Tibial nerve (tissue), 4 donors: ENCODE results near the gene C10orf62. TPM values are rescaled to one million over a fixed set of nuclear protein-coding genes. Genes with fewer than 3 reads are reported as not detected.

ENCODE experiments used
- DNase-seq, 2 donors: peaks; one replicate each; pipeline ENCODE4 v3.0.0-alpha.2; 2019; ENCODE audit warnings: low spot score in 2 of 2
- H3K27ac ChIP-seq, 4 donors: fragments of 200-600 bp; sonication (generic) in 3 of 4; one replicate each; pipeline ENCODE4 v1.5.1; 2017 to 2019; ENCODE audit warnings: mild to moderate bottlenecking in 1 of 4
- H3K27me3 ChIP-seq, 2 donors: fragments of 200-600 bp; sonication (generic) in 1 of 2; one replicate each; pipeline versions ENCODE4 v1.5.1 to v1.6.0; 2017 to 2019
- H3K36me3 ChIP-seq, 3 donors: fragments of 200-600 bp; sonication (generic); one replicate each; pipeline ENCODE4 v1.5.1; 2018 to 2019
- H3K4me1 ChIP-seq, 4 donors: fragments of 200-600 bp; sonication (generic) in 3 of 4; one replicate each; pipeline ENCODE4 v1.5.1; 2017 to 2019
- H3K4me3 ChIP-seq, 4 donors: fragments of 200-600 bp; sonication (generic) in 3 of 4; one replicate each; pipeline ENCODE4 v1.5.1; 2017 to 2019; ENCODE audit warnings: mild to moderate bottlenecking in 1 of 4, moderate library complexity in 1 of 4
- H3K9me3 ChIP-seq, 4 donors: fragments of 200-600 bp; sonication (generic) in 3 of 4; one replicate each; pipeline ENCODE4 v1.5.1; 2017 to 2019
- CTCF ChIP-seq, 5 experiments: fragments of 200-600 bp in 3 of 5; fragments of 450-650 bp in 2 of 5; sonication (generic) in 3 of 5; IDR thresholded peaks; one replicate each; pipeline ENCODE4 v1.5.1; 2016 to 2019; ENCODE audit warnings: antibody characterized with exemption in 5 of 5, mild to moderate bottlenecking in 3 of 5, moderate library complexity in 2 of 5
- EP300 ChIP-seq, 2 donors: sonication (generic); formaldehyde crosslinking; IDR thresholded peaks; one replicate each; pipeline ENCODE4 v1.6.1; 2017; ENCODE audit warnings: antibody characterized with exemption in 2 of 2, mild to moderate bottlenecking in 1 of 2
- POLR2A ChIP-seq, 2 donors: fragments of 450-650 bp; IDR thresholded peaks; one replicate each; pipeline ENCODE4 v1.6.1; 2017; ENCODE audit warnings: antibody characterized with exemption in 2 of 2, mild to moderate bottlenecking in 2 of 2, moderate library complexity in 2 of 2
- WGBS, 2 donors: methylation state at CpG; one replicate each; pipeline ENCODE4 v1.1.5; 2018; 5-methylcytosine and 5-hydroxymethylcytosine counted together
- total RNA-seq, 4 donors: library from RNA; depleted of rRNA; stranded (reverse); fragments of >200 nt; gene quantifications; one replicate each; pipeline ENCODE4 v1.1.0, GENCODE V29; 2016

The C10orf62 gene
- total RNA-seq, 4 donors from 2014 or later = 1.1 to 1.7 (median 1.2) TPM

- Histone ChIP-seq H3K27me3 (no peaks in the 10 kb centered on the region), H3K9me3 (no peaks in the 10 kb centered on the region), H3K36me3 (no peaks in the 10 kb centered on the region), H3K4me3 (peak overlapping the region in 1 of 4 donors; percentile 15), H3K27ac (peak overlapping the region in 2 of 4 donors; percentile 16 to 69), H3K4me1 (peaks cover 0 to 17% (median 0%) of the 10 kb centered on the region in 4 donors)
- TF ChIP-seq CTCF (IDR thresholded peaks at IDR 0.05) = no peak
- no peak for TF ChIP-seq EP300 (IDR thresholded peaks at IDR 0.05)
- no peak for TF ChIP-seq POLR2A (IDR thresholded peaks at IDR 0.05)
- 93% methylated on average over 5 of the region's 5 CpGs for WGBS, 2 donors
- DNase-seq = no peak
These were observed 4.6 kb upstream of the C10orf62 start for GRCh38 chr10:97584798-97585438.

GRCh38 chr10:97585439-97585811, 4.1 kb upstream of the C10orf62 start:
- Histone ChIP-seq H3K36me3 (no peaks in the 10 kb centered on the region), H3K27ac (no peak overlapping the region), H3K4me3 (no peak overlapping the region), H3K27me3 (no peaks in the 10 kb centered on the region), H3K4me1 (peaks cover 0 to 17% (median 0%) of the 10 kb centered on the region in 4 donors), H3K9me3 (no peaks in the 10 kb centered on the region)
- WGBS, 2 donors = 77 to 85% methylated on average over 5 of the region's 5 CpGs
- DNase-seq = no peak
- no peak for TF ChIP-seq POLR2A (IDR thresholded peaks at IDR 0.05)
- no peak for TF ChIP-seq EP300 (IDR thresholded peaks at IDR 0.05)
- TF ChIP-seq CTCF (IDR thresholded peaks at IDR 0.05) = no peak

- Histone ChIP-seq H3K4me1 (peaks cover 0 to 17% (median 0%) of the 10 kb centered on the region in 4 donors), H3K4me3 (no peak overlapping the region), H3K36me3 (no peaks in the 10 kb centered on the region), H3K27me3 (no peaks in the 10 kb centered on the region), H3K9me3 (no peaks in the 10 kb centered on the region), H3K27ac (no peak overlapping the region)
- no peak for DNase-seq
- WGBS, 2 donors = 89% methylated on average over 2 of the region's 2 CpGs
- no peak for TF ChIP-seq CTCF (IDR thresholded peaks at IDR 0.05)
- no peak for TF ChIP-seq EP300 (IDR thresholded peaks at IDR 0.05)
- TF ChIP-seq POLR2A (IDR thresholded peaks at IDR 0.05) = no peak
These were observed 2.3 kb upstream of the C10orf62 start for GRCh38 chr10:97587183-97587582.

- no peak overlapping the region for H3K4me3 ChIP-seq
- TF ChIP-seq CTCF (IDR thresholded peaks at IDR 0.05) (no peak), EP300 (IDR thresholded peaks at IDR 0.05) (no peak)
- no peaks in the 10 kb centered on the region for H3K36me3 ChIP-seq
- DNase-seq = no peak
- H3K27ac ChIP-seq = no peak overlapping the region
- WGBS, 2 donors = 80 to 84% methylated on average over 11 to 15 of the region's 15 CpGs
- H3K4me1 ChIP-seq = peaks cover 0 to 7% (median 0%) of the 10 kb centered on the region in 4 donors
- no peaks in the 10 kb centered on the region for H3K27me3 ChIP-seq
- H3K9me3 ChIP-seq = no peaks in the 10 kb centered on the region
These were observed 694 bp downstream of the C10orf62 start for GRCh38 chr10:97590082-97590747.

- no peak for TF ChIP-seq EP300 (IDR thresholded peaks at IDR 0.05)
- no peak for TF ChIP-seq POLR2A (IDR thresholded peaks at IDR 0.05)
- no peak for TF ChIP-seq CTCF (IDR thresholded peaks at IDR 0.05)
- 52 to 60% methylated on average over 5 of the region's 5 CpGs for WGBS, 2 donors
- DNase-seq = no peak
- Histone ChIP-seq H3K4me1 (peaks cover 0 to 9% (median 3%) of the 10 kb centered on the region in 4 donors), H3K27ac (no peak overlapping the region), H3K27me3 (no peaks in the 10 kb centered on the region), H3K4me3 (no peak overlapping the region), H3K36me3 (no peaks in the 10 kb centered on the region), H3K9me3 (no peaks in the 10 kb centered on the region)
These were observed 1.4 kb downstream of the C10orf62 start for GRCh38 chr10:97590748-97591495.
